Measurements from ENCODE around the gene PDLIM5.
"Not testable (repeated sequence)": the region's sequence is repeated elsewhere in the genome, so short reads cannot be mapped to it uniquely, and the experiment has no call there.

PDLIM5 gene

DNA sequence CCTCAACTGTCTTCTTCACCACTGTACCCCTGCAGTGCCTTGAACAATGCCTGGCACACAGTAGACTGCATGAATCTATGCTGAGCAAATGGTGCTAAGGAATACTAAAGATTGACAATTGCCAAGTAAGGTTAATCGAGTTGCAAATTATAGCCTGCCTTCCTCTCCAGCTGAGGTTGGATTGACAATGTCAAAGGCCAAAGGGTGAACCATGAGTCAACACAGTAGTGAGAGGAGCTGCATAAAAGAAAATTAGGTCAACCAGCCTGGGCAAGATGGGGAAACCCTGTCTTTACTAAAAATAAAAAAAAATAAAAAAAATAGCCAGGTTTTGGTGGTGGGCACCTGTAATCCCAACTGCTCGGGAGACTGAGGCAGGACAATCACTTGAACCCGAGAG, 208.9 kb downstream of the PDLIM5 start:
- TF ChIP-seq, protein P1, sequence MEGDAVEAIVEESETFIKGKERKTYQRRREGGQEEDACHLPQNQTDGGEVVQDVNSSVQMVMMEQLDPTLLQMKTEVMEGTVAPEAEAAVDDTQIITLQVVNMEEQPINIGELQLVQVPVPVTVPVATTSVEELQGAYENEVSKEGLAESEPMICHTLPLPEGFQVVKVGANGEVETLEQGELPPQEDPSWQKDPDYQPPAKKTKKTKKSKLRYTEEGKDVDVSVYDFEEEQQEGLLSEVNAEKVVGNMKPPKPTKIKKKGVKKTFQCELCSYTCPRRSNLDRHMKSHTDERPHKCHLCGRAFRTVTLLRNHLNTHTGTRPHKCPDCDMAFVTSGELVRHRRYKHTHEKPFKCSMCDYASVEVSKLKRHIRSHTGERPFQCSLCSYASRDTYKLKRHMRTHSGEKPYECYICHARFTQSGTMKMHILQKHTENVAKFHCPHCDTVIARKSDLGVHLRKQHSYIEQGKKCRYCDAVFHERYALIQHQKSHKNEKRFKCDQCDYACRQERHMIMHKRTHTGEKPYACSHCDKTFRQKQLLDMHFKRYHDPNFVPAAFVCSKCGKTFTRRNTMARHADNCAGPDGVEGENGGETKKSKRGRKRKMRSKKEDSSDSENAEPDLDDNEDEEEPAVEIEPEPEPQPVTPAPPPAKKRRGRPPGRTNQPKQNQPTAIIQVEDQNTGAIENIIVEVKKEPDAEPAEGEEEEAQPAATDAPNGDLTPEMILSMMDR (IDR thresholded peaks at IDR 0.05; ENCODE audit: low read depth, low read length), result no peak
- H3K4me3 ChIP-seq (ENCODE audit: low read depth, low read length), result no peak overlapping the region

DNA sequence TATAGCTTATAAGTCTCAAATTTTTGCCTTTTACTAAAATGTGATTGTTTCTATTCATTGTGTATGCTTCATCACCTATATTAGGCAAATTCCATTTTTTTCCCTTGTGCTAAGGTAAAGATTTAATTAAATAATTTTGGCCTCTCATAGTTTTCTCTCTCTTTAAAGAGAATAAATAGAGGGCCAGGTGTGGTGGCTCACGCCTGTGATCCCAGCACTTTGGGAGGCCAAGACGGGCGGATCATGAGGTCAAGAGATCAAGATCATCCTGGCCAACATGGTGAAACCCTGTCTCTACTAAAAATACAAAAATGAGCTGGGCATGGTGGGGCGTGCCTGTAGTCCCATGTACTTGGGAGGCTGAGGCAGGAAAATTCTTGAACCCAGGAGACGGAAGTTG, 213.3 kb downstream of the PDLIM5 start:
- not testable (repeated sequence) for H3K4me3 ChIP-seq (ENCODE audit: low read depth, low read length)

DNA sequence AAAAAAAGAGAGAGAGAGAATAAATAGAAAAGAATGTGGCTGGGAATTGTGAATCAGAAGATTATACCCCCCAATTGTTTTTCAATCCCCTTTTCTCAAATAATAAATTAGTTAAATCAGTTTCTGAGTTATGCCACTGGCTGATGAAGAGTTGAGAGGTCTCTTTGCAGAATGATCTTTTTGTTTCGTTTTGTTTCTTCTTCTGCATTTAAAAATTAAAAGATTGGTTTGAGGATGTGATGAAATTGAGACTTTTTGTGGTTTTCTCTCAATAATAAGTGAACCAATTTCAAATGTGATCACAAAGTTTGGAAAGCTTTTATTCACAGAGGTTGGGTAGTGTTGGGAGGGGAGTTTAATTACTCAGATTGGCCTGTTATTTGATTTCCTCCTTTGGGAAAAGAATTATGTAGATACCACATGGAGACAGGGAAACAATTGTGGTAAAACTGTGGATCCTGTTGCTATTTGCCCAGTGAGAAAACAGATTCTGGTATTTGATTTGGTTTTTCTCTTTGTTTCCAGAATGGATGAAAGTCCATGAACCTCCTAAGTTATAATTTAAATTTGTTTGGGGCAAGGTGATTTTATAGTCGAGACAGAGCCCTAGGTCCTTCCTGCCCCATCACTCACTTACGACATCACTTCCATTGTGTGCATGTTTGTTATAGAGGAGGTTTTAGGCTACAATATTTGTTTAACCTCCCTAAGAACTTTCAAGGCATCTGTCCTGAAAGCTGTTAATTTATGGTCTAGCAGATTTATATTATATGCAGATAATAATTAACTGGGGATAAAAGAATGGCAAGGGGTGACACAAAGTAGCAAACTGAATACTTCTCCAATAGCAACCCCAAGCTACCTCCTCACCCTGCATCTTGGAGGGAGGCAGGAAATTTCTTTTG, 214.0 kb downstream of the PDLIM5 start:
- H3K4me3 ChIP-seq (ENCODE audit: low read depth, low read length), result no peak overlapping the region
- TF ChIP-seq, protein P1 (IDR thresholded peaks at IDR 0.05; ENCODE audit: low read depth, low read length), result no peak

DNA sequence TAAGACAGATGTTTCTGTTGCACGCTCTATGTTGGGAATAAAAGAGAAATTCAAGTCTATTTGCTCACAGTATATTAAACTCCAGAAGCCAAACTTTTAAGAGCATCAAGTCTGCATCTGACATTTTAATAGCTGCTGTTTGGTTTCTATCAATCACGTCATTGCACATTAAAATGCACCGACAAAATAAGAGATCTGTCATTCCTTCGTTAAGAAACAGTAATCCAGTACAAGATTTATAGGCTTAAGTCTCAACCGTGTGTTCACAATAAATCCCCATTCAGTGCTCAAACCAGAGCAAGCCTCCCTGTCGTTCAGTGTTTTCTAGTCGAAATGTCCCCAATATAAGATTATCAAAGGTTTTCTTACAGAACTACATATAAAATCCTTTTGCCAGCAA, 217.0 kb downstream of the PDLIM5 start:
- TF ChIP-seq, protein P1 (IDR thresholded peaks at IDR 0.05; ENCODE audit: low read depth, low read length), result no peak
- no peak overlapping the region for H3K4me3 ChIP-seq (ENCODE audit: low read depth, low read length)

DNA sequence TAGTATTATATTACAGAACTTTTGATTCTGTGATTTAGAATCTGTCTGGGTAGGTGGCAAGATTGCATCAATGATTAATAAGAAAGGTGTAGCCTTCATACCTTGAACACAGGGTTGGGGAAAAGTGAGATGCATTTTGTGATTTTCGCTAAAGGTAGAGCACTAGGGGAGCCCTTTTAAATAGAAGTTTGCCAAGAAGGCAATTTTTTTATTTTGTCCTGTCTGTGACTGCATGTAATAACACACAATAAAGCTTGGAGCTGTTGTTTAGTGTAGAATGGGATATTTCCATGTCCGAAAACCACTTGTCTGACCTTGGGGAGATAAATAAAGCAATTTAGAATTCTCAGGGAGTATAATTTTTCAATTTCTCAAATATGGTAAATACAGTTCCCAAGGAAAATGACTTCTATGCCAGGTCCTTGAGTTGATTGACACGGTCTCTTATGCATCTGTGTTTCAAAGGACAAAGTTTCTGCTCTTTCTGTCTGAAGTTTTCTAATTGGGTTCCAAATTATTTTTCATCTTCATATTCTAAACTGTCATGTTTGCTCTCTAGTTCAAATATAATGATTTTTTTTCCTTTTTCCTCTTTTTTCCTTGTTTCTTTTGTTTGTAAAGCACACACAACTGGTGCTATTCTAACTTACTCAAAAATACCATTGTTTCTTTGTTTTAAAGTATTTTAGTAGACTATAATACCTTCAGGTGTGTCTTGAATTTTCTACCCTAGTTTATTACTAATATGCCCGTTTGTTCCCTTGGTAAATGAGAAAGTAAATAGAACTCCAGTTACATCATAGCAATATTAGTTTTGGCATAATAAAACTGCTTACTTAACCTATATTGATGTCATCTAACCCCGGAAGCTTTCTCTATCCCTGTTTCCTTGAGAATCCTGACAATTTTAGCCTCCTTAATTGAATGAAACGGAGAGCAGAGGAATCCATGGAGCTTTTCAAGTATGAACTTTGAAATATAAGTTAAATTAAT, 218.2 kb downstream of the PDLIM5 start:
- TF ChIP-seq, protein P1 (IDR thresholded peaks at IDR 0.05; ENCODE audit: low read depth, low read length), result no peak
- no peak overlapping the region for H3K4me3 ChIP-seq (ENCODE audit: low read depth, low read length)

DNA sequence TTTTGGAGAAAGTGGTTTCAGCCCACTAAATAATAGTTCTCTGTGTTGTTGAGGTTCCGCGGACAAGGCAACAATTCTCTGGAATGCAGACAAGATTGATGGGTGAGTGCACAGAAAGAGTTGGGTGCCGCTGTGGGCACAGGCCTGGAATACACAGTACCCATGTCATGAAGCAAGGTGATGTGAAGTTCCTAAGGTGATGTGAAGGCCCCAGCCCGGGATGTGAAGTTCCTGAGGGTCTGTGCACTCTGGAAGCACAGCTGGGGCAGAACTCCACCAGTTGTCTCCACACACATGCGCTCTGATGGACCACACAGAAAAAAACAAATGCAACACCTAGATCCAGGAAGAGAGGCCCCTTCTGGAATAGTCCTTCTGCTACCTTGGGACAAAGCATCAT, 219.4 kb downstream of the PDLIM5 start:
- TF ChIP-seq, protein P1 (IDR thresholded peaks at IDR 0.05; ENCODE audit: low read depth, low read length), result no peak
- H3K4me3 ChIP-seq (ENCODE audit: low read depth, low read length), result no peak overlapping the region

DNA sequence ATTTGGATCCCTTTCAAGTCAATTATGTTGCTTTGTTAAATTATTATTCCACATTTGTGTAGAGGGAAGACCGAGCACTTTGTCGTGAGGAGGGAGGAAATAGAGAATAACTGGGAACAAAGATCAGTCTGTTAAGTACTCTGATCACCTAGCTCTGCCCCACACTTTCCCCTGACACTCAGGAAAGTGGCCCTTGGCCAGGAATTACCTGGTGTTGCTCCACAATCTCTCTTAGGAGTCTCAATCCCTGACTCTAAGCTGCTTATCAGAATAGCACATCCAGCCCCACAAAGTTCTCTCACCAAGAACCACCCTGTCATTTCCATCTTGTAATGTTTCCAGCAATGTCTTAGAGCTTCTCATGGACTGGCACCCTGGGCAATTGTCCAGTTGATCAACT, 222.2 kb downstream of the PDLIM5 start:
- TF ChIP-seq, protein P1 (IDR thresholded peaks at IDR 0.05; ENCODE audit: low read depth, low read length), result no peak
- no peak overlapping the region for H3K4me3 ChIP-seq (ENCODE audit: low read depth, low read length)

Measured in WI38 (cell line).